ENCODE results near the gene CTSD. TPM values are rescaled to one million over a fixed set of nuclear protein-coding genes. Genes with fewer than 3 reads are reported as not detected.

CTSD gene
- total and polyA plus RNA-seq, 2 of the 4 experiments (the other 2 are of a cell fraction) = 39.8 to 166 TPM

GRCh38 chr11:1754376-1755150 lies 9.2 kb downstream of the CTSD start:
- H4K20me1 ChIP-seq (ENCODE audit: insufficient read depth, low read length) = peaks cover 17% of the 10 kb centered on the region
- no peak overlapping the region for H3K18ac ChIP-seq (ENCODE audit: low read depth, low read length)
- no peak overlapping the region for H2BK20ac ChIP-seq (ENCODE audit: low read depth, low read length)
- TF ChIP-seq FOS (IDR thresholded peaks at IDR 0.05; ENCODE audit: low read depth, low read length) (no peak), POLR2A (IDR thresholded peaks at IDR 0.05; ENCODE audit: low read depth, low read length) (no peak), CEBPB (IDR thresholded peaks at IDR 0.05; ENCODE audit: low read depth, low read length) (no peak)
- H2BK120ac ChIP-seq (ENCODE audit: low read depth, low read length) = no peak overlapping the region
- H3K9me3 ChIP-seq (ENCODE audit: control insufficient read depth, insufficient read depth, low read length) = no peaks in the 10 kb centered on the region
- no peak overlapping the region for H2AFZ ChIP-seq (replicated peaks; ENCODE audit: low read length, poor library complexity)
- H3K9me1 ChIP-seq (ENCODE audit: insufficient read depth, low read length) = no peaks in the 10 kb centered on the region
- no peak overlapping the region for H3K14ac ChIP-seq (replicated peaks; ENCODE audit: low read depth, low read length)
- H3K27ac ChIP-seq (ENCODE audit: insufficient read depth, low read length) = no peak overlapping the region
- 81% methylated on average over 4 of the region's 8 CpGs; no CpG with 5 or more reads in 1 of the 2 experiments for WGBS, 2 experiments (ENCODE audit: extremely low coverage in 2 of 2, insufficient read length in 1 of 2)
- H3K27me3 ChIP-seq (ENCODE audit: control insufficient read depth, insufficient read depth, low read length) = no peaks in the 10 kb centered on the region; the same call in 1 of the 2 replicates
- no peak overlapping the region for H4K91ac ChIP-seq (ENCODE audit: insufficient read depth, low read depth, low read length)
- H3K4me2 ChIP-seq (ENCODE audit: low read depth, low read length) = no peak overlapping the region
- no peak overlapping the region for H4K8ac ChIP-seq (ENCODE audit: low read depth in 2 of 2, low read length in 2 of 2)
- no peak overlapping the region for H2BK5ac ChIP-seq (ENCODE audit: low read depth, low read length, poor library complexity, severe bottlenecking)
- no peak overlapping the region for H2AK9ac ChIP-seq (replicated peaks; ENCODE audit: low read depth, low read length, poor library complexity)
- peaks cover 0 to 5% of the 10 kb centered on the region in 2 experiments; a peak in 2 of 4 replicates for H3K79me1 ChIP-seq (ENCODE audit: low read depth in 1 of 2, low read length in 2 of 2)
- H3K4me1 ChIP-seq (ENCODE audit: control insufficient read depth, insufficient read depth, low read length) = peaks cover 8% of the 10 kb centered on the region; the same call in 1 of the 2 replicates
- H3K56ac ChIP-seq (ENCODE audit: extremely low read depth, insufficient read depth, low read length) = no peak overlapping the region
- no peak overlapping the region for H2AK5ac ChIP-seq (ENCODE audit: low read depth, low read length)
- DNase-seq = no peak
- H3K4me3 ChIP-seq (ENCODE audit: insufficient read depth, low read depth, low read length) = no peak overlapping the region
- dilution Hi-C loops (cut with HindIII; ENCODE audit: low sequenced_read_pairs, unreplicated experiment) = no loop called here
- H4K5ac ChIP-seq (ENCODE audit: low read depth, low read length) = no peak overlapping the region
- peaks cover 40% of the 10 kb centered on the region; the same call in 1 of the 2 replicates for H3K36me3 ChIP-seq (ENCODE audit: control insufficient read depth, insufficient read depth, low read length)
- BruUV-seq (replicated peaks) = no TSS peak
- intact Hi-C loops (cut with micrococcal nuclease) = no loop called here
- no peak overlapping the region for H3K23ac ChIP-seq (ENCODE audit: low read depth, low read length)
- no peak overlapping the region for H2BK15ac ChIP-seq (ENCODE audit: low read depth, low read length)
- CTCF ChIA-PET = no interaction called here
- ATAC-seq (ENCODE audit: low read depth) = no peak
- H3K4ac ChIP-seq (ENCODE audit: low read depth, low read length) = no peak overlapping the region
- in situ Hi-C loops (cut with MboI; ENCODE audit: low sequenced_read_pairs) = no loop called here
- no peak overlapping the region for H3K9ac ChIP-seq (ENCODE audit: low read depth, low read length)
- POLR2A ChIA-PET (ENCODE audit: unreplicated experiment) = no interaction called here

Measured in IMR-90 (cell line).